Panc1 (cell line): ENCODE data around the gene AACS. TPM values are rescaled to one million over a fixed set of nuclear protein-coding genes. Genes with fewer than 3 reads are reported as not detected.

Experiments
- ATAC-seq: fragments of 200-7000 bp; cut with Tn5 transposase; 2 replicates; pipeline ENCODE4 v1.9.1; 2020; ENCODE audit warnings: mild to moderate bottlenecking, moderate library complexity
- BruUV-seq: library from RNA; stranded (reverse); fragments of 400-500 nt; replicated peaks from 2 replicates; lab custom pipeline; 2021; lab: Mats Ljungman, UMichigan
- CTCF ChIA-PET: fragments of 300-600 bp; sonication (Branson Sonifier 250); formaldehyde crosslinking; loops from one replicate; lab custom pipeline; 2022; ENCODE audit warnings: antibody characterized with exemption; lab: Charles Lee
- POLR2A ChIA-PET: fragments of 300-600 bp; sonication (Branson Sonifier 250); formaldehyde crosslinking; loops from one replicate; lab custom pipeline; 2022; ENCODE audit warnings: antibody characterized with exemption; lab: Charles Lee
- DNase-seq: peaks from one replicate; pipeline ENCODE4 v3.0.0-alpha.2; 2010; ENCODE audit warnings: low read depth, low spot score
- H3K27ac ChIP-seq: 2 replicates; pipeline ENCODE4 v1.5.1; 2011; ENCODE audit warnings: mild to moderate bottlenecking, low read length, inconsistent platforms
- H3K27me3 ChIP-seq: fragments of 200-500 bp; sonication (Bioruptor generic); 2 replicates; pipeline ENCODE4 v1.6.0; 2014; ENCODE audit warnings: low read length, inconsistent platforms; ENCODE audit not compliant: control insufficient read depth, insufficient read depth
- H3K36me3 ChIP-seq: fragments of 200-500 bp; sonication (Bioruptor generic); 2 replicates; pipeline ENCODE4 v1.5.1; 2014; ENCODE audit warnings: inconsistent platforms, mild to moderate bottlenecking, low read length, moderate library complexity; ENCODE audit not compliant: control insufficient read depth, insufficient read depth
- H3K4me1 ChIP-seq: 2 replicates; pipeline ENCODE4 v1.5.1; 2011; ENCODE audit warnings: inconsistent platforms, mild to moderate bottlenecking, low read length, moderate library complexity; ENCODE audit not compliant: control insufficient read depth, insufficient read depth
- H3K4me3 ChIP-seq, 2 experiments: 2 replicates each; pipeline ENCODE4 v1.5.1; 2011 to 2012; ENCODE audit warnings: low read depth in 2 of 2, low read length in 2 of 2, mild to moderate bottlenecking in 2 of 2, inconsistent platforms in 1 of 2, moderate library complexity in 1 of 2
- H3K9me3 ChIP-seq: fragments of 200-500 bp; sonication (Bioruptor generic); 2 replicates; pipeline ENCODE4 v1.5.1; 2014; ENCODE audit warnings: low read depth, mild to moderate bottlenecking, inconsistent platforms, low read length, moderate library complexity; ENCODE audit not compliant: control insufficient read depth, insufficient read depth
- POLR2AphosphoS5 ChIP-seq: IDR thresholded peaks from 2 replicates; pipeline ENCODE4 v1.6.1; 2012; ENCODE audit warnings: mild to moderate bottlenecking, low read depth, low read length, moderate library complexity
- REST ChIP-seq, 2 experiments: IDR thresholded peaks; 2 replicates each; pipeline ENCODE4 v1.6.1; 2011 to 2012; ENCODE audit warnings: low read depth in 2 of 2, control low read depth in 1 of 2, low read length in 1 of 2, mild to moderate bottlenecking in 1 of 2, moderate library complexity in 1 of 2; ENCODE audit not compliant: insufficient read depth in 1 of 2
- SIN3A ChIP-seq: IDR thresholded peaks from 2 replicates; pipeline ENCODE4 v1.6.1; 2012; ENCODE audit warnings: low read depth, mild to moderate bottlenecking, low read length, moderate library complexity, borderline replicate concordance; ENCODE audit not compliant: insufficient read depth
- TCF7L2 ChIP-seq: IDR thresholded peaks from 2 replicates; pipeline ENCODE4 v1.6.1; 2011; ENCODE audit warnings: mild to moderate bottlenecking, low read depth, low read length, inconsistent platforms
- in situ Hi-C: cut with HindIII; loops from 2 replicates; pipeline ENCODE4 v1.10.0; 2016; ENCODE audit warnings: low sequenced_read_pairs, low pct_unique_long_range_greater_than_20kb
- intact Hi-C: fragments of 100-400 bp; cut with micrococcal nuclease; formaldehyde crosslinking; loops from one replicate; pipeline ENCODE4 v1.10.0; 2022; ENCODE audit not compliant: unreplicated experiment
- total RNA-seq: library from RNA; stranded (reverse); gene quantifications from one replicate; pipeline ENCODE4 v1.2.1, GENCODE V29; 2021; ENCODE audit not compliant: unreplicated experiment
- TF ChIP-seq, protein P1 (sequence below): fragments of 450-650 bp; IDR thresholded peaks from 2 replicates; pipeline ENCODE4 v1.5.1; 2017; ENCODE audit warnings: mild to moderate bottlenecking

Gene AACS
- total RNA-seq, 1 experiment from 2014 or later: 34.7 TPM

DNA sequence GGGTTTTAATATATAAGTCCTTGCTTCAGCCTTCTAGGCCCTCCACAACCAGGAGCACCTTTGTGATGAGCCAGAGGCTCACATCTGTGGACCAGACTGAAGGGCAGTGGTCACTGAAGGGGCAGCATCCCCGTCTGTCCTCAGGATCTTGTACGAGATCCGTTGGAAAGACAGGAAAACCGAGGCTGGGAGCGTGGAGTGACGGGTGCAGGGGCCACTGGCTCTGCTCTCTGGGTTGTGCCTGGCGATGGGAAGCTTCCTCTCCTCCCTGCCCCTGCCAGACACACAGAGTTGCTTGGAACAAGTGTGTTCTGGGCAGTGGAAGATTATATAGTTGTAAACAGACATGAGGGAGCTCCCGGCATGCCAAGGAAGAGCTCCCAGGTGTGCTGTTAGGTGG is 48.0 kb downstream of the AACS start:
- H3K27me3 ChIP-seq: no peaks in the 10 kb centered on the region
- H3K27ac ChIP-seq: no peak overlapping the region
- no peaks in the 10 kb centered on the region for H3K4me1 ChIP-seq
- no peak overlapping the region for H3K4me3 ChIP-seq
- no peaks in the 10 kb centered on the region for H3K9me3 ChIP-seq
- ATAC-seq (no peak), DNase-seq (no peak)
- no peak for TF ChIP-seq POLR2AphosphoS5
- CTCF ChIA-PET: no interaction called here
- POLR2A ChIA-PET: no interaction called here
- no peaks in the 10 kb centered on the region; the same call in 1 of the 2 replicates for H3K36me3 ChIP-seq
- no TSS peak for BruUV-seq
- in situ Hi-C loops: no loop called here
- intact Hi-C loops: no loop called here

- no peak overlapping the region for H3K4me3 ChIP-seq
- no peaks in the 10 kb centered on the region for H3K4me1 ChIP-seq
- ChIA-PET CTCF (no interaction called here), POLR2A (interaction anchor here (0.6 kb wide), 1 partner anchor 82 kb away, joined by 4 read pairs; no protein-coding TSS in a partner anchor)
- no peak overlapping the region for H3K27ac ChIP-seq
- H3K27me3 ChIP-seq: no peaks in the 10 kb centered on the region
- intact Hi-C loops: no loop called here
- no peak for DNase-seq
- TF ChIP-seq POLR2AphosphoS5 (no peak), TCF7L2 (no peak)
- in situ Hi-C loops: no loop called here
- H3K9me3 ChIP-seq: no peaks in the 10 kb centered on the region
- no peaks in the 10 kb centered on the region; the same call in 1 of the 2 replicates for H3K36me3 ChIP-seq
- ATAC-seq: no peak
- BruUV-seq: no TSS peak
Observed at GRCh38 chr12:125113789-125114188, 48.6 kb downstream of the AACS start.

DNA sequence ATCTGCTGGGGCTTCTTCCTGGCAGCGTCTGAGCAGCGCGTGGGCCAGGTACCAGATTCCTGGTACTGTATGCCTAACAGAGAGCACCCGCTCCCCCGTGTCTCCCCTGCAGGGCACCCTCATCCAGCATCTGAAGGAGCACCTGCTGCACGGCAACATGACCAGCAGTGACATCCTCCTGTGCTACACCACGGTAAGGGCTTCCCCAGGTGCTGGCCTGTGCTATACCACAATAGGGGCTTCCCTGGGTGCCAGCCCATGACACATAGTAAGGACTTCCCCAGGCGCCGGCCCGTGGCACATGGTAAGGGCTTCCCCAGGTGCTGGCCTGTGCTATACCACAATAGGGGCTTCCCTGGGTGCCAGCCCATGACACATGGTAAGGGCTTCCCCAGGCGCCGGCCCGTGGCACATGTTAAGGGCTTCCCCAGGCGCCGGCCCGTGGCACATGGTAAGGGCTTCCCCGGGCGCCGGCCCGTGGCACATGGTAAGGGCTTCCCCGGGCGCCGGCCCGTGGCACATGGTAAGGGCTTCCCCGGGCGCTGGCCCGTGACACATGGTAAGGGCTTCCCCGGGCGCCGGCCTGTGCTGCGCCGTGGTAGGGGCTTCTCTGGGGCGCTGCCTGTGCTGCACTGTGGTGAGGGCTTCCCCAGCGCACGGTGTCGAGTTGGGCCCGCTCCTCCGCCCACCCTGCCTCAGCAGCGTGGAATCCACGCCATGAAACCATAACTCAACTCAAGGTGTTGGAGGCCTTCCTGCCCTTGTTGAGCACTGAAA is 49.3 kb downstream of the AACS start:
- intact Hi-C loops: no loop called here
- in situ Hi-C loops: no loop called here
- Histone ChIP-seq H3K4me3 (no peak overlapping the region), H3K4me1 (no peaks in the 10 kb centered on the region), H3K9me3 (no peaks in the 10 kb centered on the region), H3K27me3 (no peaks in the 10 kb centered on the region), H3K27ac (no peak overlapping the region), H3K36me3 (no peaks in the 10 kb centered on the region; the same call in 1 of the 2 replicates)
- BruUV-seq: no TSS peak
- ATAC-seq (no peak), DNase-seq (no peak)
- no peak for TF ChIP-seq TCF7L2
- no peak for TF ChIP-seq SIN3A
- TF ChIP-seq REST (IDR thresholded peaks at IDR 0.05; ENCODE audit: insufficient read depth in 1 of 2, low read depth in 2 of 2, low read length in 1 of 2): no peak
- TF ChIP-seq, protein P1, sequence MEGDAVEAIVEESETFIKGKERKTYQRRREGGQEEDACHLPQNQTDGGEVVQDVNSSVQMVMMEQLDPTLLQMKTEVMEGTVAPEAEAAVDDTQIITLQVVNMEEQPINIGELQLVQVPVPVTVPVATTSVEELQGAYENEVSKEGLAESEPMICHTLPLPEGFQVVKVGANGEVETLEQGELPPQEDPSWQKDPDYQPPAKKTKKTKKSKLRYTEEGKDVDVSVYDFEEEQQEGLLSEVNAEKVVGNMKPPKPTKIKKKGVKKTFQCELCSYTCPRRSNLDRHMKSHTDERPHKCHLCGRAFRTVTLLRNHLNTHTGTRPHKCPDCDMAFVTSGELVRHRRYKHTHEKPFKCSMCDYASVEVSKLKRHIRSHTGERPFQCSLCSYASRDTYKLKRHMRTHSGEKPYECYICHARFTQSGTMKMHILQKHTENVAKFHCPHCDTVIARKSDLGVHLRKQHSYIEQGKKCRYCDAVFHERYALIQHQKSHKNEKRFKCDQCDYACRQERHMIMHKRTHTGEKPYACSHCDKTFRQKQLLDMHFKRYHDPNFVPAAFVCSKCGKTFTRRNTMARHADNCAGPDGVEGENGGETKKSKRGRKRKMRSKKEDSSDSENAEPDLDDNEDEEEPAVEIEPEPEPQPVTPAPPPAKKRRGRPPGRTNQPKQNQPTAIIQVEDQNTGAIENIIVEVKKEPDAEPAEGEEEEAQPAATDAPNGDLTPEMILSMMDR: no peak
- no peak for TF ChIP-seq POLR2AphosphoS5
- ChIA-PET CTCF (interaction anchor here (0.6 kb wide), 1 partner anchor 8 kb away, joined by 4 read pairs; no protein-coding TSS in a partner anchor), POLR2A (interaction anchor here (0.6 kb wide), 1 partner anchor 83 kb away, joined by 4 read pairs; no protein-coding TSS in a partner anchor)
